CD4-positive, alpha-beta T cell treated with Interleukin-17A for 1 hour (primary cell): ENCODE results near the gene PRB3.

Source experiments
- DNase-seq: peaks from one replicate; pipeline ENCODE4 v3.0.0-alpha.2; 2020

PRB3 gene

DNA sequence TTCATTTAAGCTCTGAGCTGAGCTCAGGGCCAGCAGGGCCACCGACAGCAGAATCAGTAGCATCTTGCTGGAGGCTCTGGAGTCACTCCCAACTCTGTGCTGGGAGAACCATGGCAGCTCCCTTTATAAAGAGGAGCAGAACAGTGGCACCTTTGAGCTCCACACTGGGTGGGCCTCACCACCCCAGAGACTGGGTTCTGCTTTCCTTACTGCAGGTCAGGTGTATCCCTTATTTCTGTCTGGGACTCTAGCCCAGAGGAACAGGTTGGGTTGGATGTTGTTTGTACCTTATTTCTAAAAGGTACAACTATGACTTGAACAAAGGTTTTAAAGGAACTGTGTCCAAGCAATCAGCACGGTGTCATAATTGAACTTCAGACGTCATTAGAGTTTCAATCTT lies at the start of gene PRB3:
TSS of gene PRB3 (minus strand) at position 101 of the 400 bp plus-strand sequence. CDS start at position 63, 38 bp downstream.
- no peak for DNase-seq

DNA sequence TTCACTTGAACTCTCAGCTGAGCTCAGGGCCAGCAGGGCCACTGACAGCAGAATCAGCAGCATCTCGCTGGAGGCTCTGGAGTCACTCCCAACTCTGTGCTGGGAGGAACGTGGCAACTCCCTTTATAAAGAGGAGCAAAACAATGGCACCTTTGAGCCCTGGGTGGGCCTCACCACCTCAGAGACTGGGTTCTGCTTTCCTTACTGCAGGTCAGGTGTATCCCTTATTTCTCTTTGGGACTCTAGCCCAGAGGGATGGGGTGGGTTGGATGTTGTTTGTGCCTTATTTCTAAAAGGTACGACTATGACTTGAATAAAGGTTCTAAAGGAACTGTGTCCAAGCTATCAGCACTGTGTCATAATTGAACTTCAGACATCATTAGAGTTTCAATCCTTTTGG lies 40.8 kb upstream of the PRB3 start, which contains the start of gene PRB4:
TSS of gene PRB4 (minus strand) at position 101 of the 400 bp plus-strand sequence. CDS start at position 63, 38 bp downstream.
- no peak for DNase-seq

DNA sequence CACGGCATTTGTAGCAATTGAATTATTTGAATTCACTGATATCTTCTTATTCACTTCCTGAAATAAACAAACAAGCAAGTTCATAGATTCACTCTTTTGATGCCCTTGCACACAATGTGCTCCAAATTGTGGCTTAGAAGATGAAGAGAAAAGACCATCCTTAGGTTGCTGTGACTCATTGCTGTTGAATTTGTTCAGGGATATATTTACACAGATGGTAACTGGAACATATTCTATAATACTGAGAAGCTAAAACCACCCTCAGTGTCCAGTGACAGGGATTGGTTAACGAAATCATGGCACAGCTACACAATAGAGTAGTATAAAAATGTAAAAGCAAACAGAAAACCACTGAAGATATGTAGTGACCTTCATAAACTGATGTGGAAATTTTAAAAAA lies 37.6 kb upstream of the PRB3 start:
- DNase-seq, result no peak

DNA sequence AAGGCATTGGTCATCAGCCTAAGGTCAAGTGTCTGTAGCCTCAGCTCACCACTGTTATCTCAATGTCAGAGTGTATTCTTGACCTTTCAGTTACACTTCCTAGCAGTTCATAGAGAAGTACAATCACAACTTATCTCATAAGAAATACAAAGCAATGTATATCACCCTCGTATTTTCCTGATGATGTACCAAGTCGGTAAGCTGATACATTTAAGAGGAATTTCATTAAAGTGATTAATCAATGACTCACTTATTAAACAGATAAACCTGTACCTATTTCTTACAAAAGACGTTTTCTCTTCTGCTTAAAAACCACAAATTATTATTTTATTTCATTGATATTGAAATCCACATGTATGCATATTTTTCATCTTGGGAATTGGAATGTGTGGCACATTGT lies 3.9 kb upstream of the PRB3 start:
- no peak for DNase-seq

DNA sequence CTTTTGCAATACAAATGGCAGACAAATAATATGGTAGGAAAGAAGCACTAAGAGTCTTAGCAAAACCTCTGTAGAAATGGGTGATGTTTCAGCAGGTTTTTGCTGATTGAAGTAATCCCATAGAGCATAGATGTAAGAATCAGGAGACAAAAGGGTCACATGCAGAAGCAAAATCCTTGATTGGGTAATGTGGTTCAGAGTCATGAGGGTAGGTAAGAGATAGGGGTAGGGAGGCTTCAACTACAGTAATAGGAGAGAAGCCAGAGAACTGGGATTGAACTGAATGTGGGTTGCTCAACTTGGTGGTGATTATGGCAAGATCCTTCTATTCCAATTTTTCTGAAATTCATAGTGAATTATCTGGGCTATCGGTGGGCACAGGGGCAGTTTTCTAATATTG lies 5.0 kb downstream of the PRB3 start:
- no peak for DNase-seq

DNA sequence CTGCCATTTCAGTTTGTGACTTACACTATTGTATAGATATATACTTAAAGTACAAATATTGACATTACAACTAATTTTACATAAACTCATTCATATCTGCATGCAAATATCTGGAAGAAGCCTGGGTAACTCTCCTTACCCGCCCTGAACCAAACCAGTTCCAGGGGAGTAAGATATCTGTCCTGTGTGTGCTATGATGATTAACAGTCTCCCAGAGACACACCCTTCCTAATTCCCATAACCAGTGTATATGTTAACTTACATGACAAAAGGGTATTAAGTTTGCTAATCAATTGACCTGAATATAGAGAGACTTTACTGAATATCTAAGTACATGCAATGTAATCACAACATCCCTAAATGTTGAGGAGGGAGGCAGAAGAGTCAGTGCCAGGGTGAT lies 23.0 kb downstream of the PRB3 start:
- no peak for DNase-seq

DNA sequence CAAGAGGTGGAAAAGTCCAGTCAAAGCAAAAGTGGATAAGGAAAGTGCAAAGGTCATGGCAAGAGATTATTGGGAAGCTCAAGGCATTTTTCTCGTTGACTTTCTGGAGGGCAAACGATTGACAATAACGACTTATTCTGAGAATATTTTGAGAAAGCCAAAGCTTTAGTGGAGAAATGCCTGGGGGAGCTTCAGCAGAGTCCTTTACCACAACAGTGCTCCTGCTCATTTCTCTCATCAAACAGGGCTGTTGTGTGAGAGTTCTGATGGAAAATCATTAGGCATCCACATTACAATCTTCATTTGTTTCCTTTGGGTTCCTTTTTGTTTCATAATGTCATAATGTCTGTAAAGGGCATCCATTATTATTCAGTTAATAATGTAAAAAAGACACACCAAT lies 26.9 kb downstream of the PRB3 start:
- DNase-seq, result no peak

DNA sequence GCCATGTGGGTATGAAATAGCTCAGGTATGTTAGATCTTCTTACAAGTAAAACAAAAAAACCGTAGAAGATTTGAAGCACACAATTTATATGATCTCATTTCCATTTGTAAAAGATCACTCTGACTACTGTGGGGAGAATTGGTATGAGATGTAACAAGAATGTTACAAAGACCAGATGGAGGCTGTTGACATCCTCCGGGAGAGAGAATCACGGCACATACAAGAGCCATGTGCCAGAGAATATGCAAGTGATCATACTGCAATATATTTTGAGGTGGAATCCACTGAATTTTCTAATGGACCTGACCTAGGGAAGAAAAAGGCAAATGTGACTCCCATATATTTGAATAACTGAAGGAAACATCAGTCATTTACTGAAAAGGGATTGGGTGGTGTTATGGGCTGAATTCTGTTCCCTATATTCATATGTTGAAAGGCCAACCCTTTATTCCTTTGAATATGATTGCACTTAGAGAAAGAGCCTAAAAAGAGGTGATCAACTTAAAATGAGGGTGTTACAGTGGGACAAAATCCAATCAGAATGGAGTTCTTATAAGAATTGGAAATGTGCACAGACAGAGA lies 29.1 kb downstream of the PRB3 start:
- DNase-seq, result no peak

DNA sequence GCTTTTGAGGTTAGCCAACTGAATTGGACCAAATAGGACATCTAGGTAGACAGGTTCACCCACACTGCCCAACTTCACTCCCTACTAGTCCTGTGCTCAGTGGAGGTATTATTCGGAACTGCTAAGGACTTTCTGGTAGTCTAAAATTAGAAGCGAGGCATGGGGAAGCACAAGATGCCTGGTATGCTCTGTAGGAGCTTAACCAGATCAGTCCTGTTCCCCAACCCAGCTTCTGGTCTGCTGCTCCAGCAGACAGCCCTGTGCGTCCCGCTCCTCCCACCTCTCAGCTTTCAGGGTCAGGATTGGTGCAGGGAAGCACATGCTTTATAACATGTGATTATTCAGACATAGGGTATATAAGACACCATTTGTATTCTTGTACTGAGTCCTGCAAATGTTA lies 31.2 kb downstream of the PRB3 start:
- DNase-seq, result no peak

DNA sequence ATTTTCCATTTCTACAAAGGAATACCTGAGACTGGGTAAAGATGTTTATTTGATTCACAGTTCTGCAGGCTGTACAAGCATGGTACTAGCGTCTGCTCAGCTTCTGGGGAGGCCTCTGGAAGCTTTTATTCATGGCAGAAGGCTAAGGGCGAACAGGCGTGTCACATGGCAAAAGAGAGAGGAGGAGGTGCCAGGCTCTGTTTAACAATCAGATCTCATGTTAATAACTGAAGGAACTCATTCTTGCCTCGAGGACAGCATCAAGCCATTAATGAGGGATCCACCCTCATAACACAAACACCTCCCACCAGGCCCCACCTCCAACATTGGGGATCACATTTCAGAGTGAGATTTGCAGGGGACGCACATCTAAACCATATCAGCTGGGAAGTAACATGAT lies 36.0 kb downstream of the PRB3 start:
- DNase-seq, result no peak

DNA sequence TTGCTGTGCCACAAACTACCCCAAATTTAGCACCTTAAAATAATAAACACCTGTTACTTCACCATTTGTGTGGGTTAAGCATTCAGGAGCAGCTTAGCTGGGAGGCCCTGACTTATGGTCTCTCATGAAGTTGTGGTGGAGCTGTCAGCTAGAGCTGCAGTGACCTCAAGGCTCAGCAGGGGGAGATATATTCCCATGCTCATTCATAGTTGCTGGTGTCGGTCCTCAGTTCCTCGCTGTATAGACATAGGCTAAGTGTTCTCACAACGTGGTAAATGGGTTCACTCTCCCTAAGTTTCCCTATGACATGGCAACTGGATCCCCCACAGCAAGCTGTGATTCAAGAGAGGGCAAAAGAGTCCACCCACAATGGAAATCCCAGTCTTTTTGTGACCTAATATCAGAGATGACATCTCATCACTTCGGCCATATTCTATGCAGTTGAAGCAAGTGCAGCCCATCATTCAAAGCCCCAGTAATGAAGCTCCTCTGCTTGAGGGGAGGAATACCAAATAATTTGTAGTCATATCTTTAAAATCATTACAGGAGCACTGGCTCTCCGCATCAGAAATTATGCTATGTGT lies 41.1 kb downstream of the PRB3 start:
- peak; percentile 37 for DNase-seq

DNA sequence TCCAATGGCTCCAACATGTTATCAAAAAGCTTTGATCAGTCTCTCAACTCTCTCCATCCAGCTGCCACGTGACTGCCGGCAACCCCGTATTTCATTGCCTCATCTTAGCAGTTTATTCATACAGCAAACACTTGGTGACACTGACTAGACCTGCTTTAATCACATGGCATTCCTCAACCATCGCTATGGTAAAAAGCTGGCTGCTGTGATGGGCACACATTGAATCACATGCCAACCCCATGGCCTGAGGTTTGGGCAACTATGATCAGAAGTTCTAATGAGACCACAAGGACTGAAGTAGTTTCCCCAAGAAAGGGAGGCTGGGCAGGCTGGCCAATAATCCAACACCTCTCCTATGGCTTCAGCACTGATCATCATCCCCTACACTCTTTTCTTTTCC lies 42.1 kb downstream of the PRB3 start:
- no peak for DNase-seq
